GM19452 (cell line): ENCODE results near the gene CYBA.

Experiments
- ATAC-seq: cut with Tn5 transposase; IDR thresholded peaks from one replicate; pipeline ENCODE4 v1.9.1; 2021; ENCODE audit not compliant: unreplicated experiment

CYBA gene

DNA sequence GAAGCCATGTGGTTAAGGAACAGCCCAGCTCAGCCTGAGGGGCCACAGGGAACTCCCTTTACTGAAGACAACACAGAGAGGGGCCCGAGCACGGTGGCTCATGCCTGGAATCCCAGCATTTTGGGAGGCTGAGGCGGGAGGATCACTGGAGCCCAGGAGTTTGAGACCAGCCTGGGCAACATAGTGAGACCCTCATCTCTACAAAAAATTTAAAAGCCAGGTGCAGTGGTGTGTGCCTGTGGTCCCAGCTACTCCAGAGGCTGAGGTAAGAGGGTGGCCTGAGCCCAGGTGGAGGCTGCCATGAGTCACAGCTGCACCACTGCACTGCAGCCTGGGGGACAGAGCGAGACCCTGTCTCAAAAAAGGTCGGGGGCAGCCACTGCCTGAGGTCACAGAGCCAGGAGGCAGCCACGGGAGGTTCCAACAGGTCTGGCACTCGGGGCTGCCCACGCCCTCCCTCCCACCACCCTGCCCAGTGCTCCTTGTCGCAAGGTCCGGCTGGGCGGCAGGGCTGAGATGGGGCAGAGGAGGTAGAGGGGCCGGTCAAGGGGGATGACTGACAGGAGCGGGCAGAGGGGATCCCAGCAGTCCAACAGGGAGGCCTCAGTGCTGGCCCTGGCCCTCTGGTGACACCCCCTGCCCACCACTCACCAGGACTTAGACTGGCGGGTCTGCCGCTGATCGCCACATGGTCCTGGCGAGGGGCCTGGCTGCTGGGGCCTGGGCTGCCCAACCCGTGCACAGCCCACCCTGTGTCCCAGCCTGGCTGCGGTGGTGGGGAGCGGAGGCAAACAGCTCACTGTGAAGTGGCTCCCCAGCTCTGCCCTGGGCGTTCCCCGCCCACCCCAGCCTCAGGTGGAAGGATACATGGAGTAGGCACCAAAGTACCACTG is 3.4 kb downstream of the CYBA start:
- ATAC-seq: no peak

DNA sequence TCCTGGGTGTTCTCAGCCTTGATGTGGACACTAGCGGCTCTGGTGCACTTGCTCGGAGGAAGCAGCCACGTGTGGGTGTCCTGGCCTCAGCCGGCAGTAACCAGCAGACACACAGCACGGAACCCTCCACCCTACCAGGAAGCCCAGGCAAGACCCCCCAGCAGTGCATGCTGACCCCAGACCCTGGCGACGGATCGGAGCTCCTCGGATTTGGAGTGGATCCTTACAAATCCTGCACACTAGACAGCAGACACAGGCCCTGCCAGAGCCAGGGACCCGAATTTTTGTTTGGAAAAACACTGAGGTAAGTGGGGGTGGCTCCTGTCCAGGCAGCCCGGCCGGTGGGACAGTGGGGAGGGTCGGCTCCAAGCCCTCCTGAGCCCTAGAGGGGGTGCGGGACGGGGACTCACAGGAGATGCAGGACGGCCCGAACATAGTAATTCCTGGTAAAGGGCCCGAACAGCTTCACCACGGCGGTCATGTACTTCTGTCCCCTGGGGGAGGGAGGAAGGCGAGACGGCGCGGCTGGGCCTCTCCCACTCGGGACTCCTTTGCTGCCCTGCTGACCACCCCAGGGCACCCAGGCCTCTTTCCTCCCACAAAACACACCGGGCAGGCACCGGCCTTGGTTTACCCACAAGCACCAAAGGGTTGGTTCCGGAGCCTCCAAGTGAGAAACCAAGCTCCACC is 4.4 kb downstream of the CYBA start:
- no peak for ATAC-seq

DNA sequence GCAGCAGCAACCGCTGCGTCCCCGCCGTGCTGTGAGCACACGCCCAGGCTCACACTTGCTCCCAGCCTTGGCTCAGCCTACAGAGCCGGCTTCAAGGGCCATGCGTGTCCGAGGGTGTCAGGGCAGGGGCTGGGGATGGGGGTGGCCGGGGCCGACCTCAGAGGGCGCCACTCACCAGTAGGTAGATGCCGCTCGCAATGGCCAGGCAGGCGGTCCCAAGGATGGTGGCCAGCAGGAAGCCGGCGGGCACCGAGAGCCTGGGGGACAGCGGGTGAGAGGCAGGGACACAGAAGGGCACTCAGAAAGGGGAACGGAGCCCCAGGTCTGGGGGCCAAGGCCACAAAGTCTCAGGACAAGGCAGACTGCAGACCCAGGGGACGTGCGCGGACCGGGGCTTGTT is 4.9 kb downstream of the CYBA start:
- no peak for ATAC-seq

DNA sequence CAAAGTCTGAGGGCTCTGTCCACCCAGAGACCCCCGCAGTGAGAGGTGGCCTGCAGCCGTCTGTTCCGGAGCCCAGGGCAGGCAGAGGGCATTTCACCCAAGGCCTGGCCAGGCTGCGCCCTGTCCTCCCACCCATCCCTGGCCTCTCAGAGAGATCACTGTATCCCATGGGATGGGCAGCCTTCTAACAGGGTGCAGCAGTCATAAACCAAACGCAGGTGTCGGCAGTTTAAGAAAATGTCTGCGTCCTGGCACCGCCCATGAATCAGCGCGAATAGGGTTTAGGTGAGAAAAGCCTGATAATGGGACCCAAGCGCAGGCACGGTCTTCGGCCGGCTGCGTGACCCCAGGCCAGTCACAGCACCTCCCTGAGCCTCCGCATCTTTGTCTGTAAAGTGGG is 5.4 kb downstream of the CYBA start:
- no peak for ATAC-seq

DNA sequence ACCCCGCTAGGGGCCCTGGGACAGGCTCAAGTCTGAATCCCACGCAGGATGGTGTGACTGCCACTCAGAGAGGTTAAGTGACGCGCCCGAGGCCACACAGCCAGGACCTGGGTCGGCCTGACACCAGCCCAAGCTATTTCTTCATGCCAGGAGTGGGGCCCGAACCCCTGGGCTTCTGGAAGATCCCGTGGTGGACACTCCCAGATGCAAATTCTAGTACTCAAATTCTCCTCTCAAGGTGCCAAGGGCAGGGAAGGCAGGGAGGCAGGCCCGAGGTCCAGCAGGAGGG is 7.3 kb downstream of the CYBA start:
- no peak for ATAC-seq

DNA sequence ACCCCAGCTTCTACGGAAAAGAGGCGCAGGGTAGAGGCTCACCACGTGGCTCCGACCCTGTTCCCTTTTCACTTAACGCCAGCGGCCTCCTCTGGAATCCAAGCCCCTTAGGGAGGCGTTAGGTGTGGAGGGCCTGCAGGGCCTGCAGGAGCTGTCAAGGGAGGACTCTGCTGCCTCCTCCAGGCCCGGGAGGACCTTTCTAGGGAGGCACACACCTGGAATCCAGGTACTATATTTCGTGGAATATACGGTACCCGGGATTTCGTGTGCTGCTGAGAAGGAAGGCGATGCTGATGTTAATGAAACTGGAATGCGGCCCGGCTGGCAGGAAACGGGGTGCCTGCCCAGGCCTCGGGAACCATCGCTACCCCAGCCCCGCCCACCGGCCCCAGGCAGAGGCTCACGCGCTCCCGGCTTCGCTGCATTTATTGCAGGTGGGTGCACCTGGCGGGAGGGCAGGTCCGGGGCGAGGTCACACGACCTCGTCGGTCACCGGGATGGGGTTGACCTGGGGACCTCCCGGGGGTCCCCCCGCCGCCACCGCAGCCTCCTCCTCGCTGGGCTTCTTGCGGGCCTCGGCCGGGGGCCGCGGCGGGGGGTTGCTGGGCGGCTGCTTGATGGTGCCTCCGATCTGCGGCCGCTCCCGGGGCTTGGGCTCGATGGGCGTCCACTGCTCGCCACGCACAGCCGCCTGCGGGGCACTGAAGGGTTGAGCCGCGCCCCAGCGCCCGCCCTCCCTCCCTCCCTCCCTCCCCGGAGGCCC is 7.8 kb downstream of the CYBA start:
- no peak for ATAC-seq

DNA sequence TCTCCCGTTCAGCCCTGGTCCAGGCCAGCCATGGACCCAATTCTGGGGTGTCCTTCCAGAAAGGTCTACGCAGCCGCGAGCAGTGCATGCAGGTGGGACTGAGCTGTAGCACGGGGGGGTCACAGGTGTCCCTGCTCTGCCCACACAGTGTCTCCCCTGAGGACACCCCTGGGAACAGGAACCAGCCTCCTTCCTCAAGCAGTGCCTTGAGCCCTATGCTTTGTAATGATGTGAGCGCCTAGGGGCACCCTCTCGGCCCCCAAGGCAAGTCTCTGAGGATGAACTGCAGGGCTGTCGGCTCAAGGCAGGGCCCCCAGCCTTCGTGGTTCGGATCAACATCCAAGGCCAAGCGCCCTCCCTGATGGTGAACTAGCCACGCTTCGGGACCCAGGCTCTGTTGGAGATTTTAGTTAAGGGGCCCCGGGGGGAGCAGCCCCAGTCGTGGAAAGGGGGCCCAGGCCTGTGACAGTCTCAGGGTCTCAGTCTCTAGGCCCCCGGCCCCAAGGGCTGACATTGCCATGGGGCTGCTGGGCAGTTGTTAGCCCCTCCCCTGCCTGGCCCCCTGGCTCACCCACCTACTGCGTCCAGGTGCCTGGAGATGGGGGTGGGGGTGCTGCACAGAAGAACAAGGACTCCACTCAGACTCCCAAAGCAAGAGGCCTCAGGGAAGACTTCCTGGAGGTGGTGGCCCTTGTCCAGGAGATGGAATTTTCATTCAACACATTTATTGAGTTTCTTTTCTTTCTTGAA is 10.2 kb downstream of the CYBA start:
- ATAC-seq: no peak

DNA sequence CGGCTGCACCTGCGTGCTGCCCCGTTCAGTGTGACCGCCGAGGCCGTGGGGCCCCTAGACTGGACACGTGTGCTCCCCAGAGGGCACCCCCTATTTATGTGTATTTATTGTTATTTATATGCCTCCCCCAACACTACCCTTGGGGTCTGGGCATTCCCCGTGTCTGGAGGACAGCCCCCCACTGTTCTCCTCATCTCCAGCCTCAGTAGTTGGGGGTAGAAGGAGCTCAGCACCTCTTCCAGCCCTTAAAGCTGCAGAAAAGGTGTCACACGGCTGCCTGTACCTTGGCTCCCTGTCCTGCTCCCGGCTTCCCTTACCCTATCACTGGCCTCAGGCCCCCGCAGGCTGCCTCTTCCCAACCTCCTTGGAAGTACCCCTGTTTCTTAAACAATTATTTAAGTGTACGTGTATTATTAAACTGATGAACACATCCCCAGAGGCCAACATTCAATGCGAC is 10.8 kb downstream of the CYBA start:
- ATAC-seq: no peak

DNA sequence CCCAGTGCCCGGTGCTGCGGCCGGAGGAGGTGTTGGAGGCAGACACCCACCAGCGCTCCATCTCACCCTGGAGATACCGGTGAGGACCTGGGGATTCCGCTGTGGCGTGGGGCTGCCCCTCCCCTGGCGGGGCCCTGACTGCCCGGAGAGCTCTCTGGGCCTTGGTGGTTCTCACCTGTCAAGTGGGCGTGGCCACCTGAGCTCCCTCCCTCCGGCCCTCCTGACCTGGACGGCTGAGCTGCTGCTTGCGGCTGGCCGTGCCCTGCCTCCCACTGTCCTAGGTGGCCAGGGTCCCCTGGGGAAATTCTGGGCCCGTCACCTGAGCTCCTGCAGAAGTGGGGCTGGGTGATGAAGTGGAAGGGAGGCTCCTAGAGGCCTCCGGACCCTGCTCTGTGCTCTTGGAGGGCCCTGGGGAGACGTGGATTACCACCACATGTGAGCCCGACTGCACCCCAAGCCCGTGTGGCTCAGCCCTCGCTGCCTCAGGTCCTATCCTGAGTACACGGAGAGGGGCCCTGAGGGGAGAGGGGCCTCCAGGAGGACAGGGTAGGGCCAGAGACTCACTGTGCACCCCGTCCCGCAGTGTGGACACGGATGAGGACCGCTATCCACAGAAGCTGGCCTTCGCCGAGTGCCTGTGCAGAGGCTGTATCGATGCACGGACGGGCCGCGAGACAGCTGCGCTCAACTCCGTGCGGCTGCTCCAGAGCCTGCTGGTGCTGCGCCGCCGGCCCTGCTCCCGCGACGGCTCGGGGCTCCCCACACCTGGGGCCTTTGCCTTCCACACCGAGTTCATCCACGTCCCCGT is 11.4 kb downstream of the CYBA start:
- no peak for ATAC-seq

DNA sequence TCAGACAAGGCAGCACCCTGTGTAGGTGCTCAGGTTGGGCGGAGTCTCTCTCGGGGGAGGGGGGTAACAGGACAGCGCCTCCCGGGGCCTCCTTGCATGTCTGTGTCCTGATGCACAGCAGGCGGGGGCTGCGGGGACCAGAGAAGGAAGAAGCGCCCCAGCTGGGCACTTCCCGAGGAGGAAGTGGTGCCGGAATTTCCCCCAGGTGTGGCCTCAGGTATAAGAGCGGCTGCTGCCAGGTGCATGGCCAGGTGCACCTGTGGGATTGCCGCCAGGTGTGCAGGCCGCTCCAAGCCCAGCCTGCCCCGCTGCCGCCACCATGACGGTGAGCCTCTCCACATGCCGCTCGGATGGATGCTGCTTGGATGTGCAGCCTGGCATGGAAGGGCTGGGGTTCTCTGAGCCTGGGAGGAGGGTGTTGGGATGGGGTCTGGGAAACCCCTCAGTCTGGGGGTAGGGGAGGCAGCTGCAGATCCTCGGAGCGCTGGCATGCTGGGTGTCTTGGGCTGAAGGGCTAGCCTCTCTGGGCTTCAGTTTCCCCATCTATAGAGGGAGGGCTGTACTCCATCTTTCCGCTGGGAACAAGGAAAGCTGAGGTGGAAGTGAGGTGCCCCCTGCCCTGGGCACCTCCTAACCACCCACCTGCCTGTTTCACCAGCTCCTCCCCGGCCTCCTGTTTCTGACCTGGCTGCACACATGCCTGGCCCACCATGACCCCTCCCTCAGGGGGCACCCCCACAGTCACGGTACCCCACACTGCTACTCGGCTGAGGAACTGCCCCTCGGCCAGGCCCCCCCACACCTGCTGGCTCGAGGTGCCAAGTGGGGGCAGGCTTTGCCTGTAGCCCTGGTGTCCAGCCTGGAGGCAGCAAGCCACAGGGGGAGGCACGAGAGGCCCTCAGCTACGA is 12.3 kb downstream of the CYBA start, which contains the start of gene IL17C:
IL17C (plus strand) TSS at position 250 of the 908 bp plus-strand sequence; CDS start at position 320, 70 bp downstream.
- no peak for ATAC-seq

DNA sequence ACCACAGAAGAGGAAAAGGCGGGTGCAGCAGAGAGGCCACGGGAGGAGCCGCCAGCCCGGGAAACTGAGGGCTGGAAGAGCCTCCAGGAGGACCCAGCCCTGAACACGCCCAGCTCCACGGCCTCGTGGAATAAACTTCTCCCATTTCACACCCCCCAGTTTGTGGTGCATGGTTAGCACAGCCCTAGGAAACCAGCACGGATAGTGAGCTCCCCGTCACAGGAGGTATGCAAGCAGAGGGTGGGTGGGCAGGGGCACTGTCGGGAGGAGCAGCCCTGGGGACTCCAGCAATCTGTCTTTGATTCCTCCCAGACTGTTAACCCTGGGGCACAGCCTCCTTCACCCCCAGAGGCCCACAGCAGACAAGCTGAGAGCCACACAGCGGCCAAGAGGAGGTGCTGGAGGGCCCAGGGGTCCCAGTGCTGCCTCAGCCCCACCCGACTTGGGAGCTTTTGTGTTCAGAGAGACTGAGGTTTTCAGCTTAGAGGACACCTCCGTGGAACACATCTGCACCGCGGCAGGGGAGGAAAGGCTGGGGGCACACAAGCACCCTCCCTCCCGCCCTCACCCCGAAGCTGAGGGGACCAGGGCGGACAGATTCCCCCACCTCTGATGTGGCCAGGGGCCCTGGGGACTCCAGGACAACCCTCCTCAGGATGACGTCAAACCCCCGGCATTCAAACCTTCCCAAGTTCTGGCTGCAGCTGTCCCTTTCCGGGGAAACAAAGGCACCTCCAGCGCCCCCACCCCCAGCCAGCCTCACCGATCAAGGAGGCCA is 14.2 kb downstream of the CYBA start:
- ATAC-seq: no peak

DNA sequence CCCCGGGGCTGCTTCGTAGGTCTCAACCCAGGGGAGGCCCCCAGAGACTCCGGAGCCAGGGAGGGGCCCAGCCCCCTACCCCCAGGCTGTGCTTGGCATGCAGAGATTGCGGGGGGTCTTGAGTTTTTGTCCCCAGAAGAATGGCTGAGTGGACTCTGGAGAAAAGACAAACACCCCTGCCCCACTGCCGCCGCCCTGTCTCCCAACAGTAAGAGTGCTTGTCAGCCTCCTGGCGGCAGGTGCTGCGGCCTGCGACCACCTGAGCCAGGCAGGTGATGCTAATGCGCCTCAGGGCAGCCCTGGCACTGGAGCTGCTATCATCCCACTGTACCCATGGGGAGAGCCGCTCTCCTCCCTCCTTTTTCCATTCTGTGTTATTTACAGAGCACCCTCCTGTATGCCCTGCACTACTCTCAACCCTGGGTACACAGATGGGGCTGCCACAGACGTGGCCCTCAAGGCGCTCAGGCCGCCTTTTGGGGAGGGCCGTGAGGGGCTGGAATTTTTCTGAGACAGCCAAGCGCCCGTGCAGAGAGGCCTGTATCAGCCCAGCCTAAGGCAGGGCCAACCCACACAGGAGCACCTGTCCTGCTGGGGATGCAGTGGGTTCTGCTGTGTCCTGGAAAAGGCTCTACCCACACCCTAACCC is 15.1 kb downstream of the CYBA start:
- no peak for ATAC-seq

DNA sequence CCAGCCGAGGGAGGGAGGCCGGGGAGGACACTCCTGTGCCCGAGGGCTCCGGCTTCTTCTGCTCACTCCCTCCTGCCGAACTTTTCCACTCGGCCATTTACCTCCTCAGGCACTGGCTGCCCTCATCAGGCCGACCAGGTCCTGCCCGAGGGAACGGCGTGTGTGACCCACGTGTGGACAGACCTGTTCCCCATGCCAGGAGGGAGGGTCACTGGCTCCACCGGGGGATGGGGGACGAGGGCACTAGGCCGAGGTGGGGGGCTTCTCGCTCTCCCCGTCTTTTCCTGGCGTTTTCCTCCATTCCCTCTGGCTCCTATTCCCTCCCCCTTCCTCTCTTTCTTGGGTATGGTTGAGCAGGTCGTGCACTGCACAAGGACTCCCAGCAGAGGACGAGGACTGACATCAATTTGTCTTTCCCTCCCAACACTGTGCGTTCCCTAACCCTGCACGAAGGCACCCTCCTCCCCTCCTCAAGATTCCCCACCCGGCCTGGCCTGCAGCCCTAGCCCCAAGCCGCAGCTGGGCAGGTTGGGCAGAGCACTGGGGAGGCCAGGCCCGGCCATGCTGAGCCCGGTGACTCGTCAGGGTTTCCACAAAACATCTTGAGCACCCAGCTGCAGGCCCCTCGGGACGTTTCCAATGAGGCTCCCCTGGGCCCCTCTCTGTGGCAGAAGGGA is 15.7 kb downstream of the CYBA start:
- no peak for ATAC-seq

DNA sequence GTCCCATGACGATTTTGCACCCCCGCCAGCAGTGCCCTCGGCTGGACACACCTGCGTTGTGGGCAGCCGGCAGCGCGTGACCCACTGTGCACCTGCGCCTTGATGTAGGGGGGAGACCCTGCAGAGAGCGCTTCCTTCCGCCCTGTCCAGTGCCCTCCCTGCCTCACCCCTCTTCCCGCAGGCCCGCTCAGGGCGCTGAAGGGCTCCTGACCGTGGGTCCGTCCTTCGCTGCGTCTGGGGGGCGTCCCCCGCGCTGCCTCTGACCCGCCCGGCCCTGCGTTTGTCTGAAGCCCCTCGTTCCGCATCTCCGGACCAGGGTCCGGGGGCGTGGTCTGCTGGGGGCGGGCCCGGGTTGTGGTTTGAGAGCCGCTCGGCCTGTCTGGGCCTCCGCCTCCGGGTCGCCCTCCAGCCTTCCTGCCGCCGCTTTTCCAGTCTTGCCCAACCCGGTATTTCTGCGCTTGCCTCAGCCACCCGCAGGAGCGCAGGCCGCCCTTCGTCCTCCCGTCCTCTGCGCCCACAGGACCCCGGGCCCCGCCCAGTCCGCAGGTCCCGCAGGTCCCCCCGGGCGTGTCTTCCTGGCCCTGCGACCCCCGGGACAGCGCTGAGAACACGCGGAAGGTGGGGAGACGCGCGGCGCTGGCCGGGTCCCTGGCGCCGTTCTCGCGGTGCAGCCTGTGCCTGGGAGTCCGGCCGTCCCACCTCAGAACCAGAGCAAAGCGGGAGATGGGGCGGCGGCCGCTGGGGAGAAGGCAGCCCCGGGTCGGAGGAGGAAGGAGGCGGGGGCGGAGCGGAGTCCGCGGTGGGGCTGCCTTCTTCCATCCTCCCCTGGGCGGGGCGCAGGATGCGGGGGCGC is 16.5 kb downstream of the CYBA start:
- peak; percentile 56 for ATAC-seq

DNA sequence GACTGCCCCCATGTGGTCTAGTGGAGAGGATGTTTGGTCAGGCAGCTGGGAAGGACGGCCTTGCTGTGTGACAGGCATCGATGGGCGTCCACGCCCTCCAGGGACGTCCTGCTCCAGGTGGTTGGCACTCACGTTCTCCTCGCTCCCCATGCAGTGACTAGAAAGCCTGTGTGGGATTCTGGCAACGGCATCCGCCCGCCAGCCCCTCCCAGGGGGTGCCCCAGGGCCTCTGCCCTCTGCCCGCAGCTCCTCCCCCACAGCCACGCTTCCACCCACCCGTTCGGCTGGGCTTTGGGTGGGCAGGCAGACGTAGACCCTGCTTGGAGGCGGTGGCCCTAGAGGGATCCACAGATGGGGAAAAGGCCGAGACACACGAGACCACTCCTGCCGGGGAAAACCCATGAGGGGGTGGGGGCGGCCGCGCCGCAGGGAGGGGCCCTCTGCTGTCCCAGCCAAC is 17.1 kb downstream of the CYBA start:
- peak; percentile 31 for ATAC-seq

DNA sequence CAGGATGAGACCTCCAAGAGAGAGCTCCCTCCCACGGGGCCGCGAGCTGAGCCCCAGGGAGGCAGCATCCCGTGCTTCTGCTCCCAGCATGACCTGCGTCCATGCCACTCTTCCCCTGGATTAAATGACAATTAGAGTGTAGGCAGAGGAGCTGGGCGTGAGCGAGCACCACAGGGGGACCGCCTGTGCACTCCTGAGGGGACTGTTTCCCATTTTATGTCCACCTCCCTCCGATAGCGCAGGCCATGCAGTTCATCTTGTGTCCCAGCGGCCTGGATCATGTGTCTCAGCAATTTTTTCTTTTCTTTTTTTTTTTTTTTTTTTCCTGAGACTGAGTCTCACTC is 18.3 kb downstream of the CYBA start:
- no peak for ATAC-seq
